K562 (cell line): Measurements from ENCODE around the gene PEX10. TPM values are rescaled to one million over a fixed set of nuclear protein-coding genes. Genes with fewer than 3 reads are reported as not detected.

Source experiments
- ATAC-seq: fragments of 200-7000 bp; cut with Tn5 transposase; 3 replicates; pipeline ENCODE4 v1.9.1; 2020; ENCODE audit warnings: moderate library complexity
- BruUV-seq: library from RNA; stranded (reverse); fragments of 400-500 nt; replicated peaks from 2 replicates; lab custom pipeline; 2021; lab: Mats Ljungman, UMichigan
- CTCF ChIA-PET: fragments of 300-600 bp; formaldehyde crosslinking; extraction: SDS; loops from one replicate; lab custom pipeline; 2021; ENCODE audit warnings: low intra/inter-chr PET ratio; lab: Yijun Ruan, JAX
- POLR2A ChIA-PET: fragments of 300-600, 350-650 bp; sonication (Branson Sonifier 250); formaldehyde crosslinking; extraction: SDS; loops from one replicate; lab custom pipeline; 2021; ENCODE audit warnings: antibody characterized with exemption, inconsistent platforms; lab: Yijun Ruan, JAX
- DNase-seq, 4 experiments: peaks; one replicate each; pipeline versions ENCODE4 v3.0.0 to v3.0.0-alpha.2; 2011 to 2018; ENCODE audit warnings: low spot score in 3 of 4, mixed read lengths in 3 of 4; ENCODE audit errors: extremely low read depth in 1 of 4
- FAIRE-seq: peaks from 2 replicates; lab custom pipeline; 2011; peaks lifted over from hg19 to GRCh38; lab: Jason Lieb, UNC
- H2AFZ ChIP-seq: 2 replicates; pipeline ENCODE4 v1.6.0; 2011; ENCODE audit warnings: low read depth, low read length, control low read depth, inconsistent platforms
- H3K27ac ChIP-seq: fragments of 200-600 bp; 3 replicates; pipeline ENCODE4 v1.8.0; 2011; ENCODE audit warnings: low read depth, mild to moderate bottlenecking, control low read depth, inconsistent platforms, low read length, moderate library complexity, mixed read lengths; ENCODE audit errors: extremely low read depth
- H3K27me3 ChIP-seq, 2 experiments: fragments of 300-600 bp in 1 of 2; 2 replicates in 1 of 2; 3 replicates in 1 of 2; pipeline versions ENCODE4 v1.6.0 to v1.8.0; 2011; ENCODE audit warnings: inconsistent platforms in 2 of 2, low read length in 2 of 2, mild to moderate bottlenecking in 1 of 2, mixed read lengths in 1 of 2, moderate library complexity in 1 of 2; ENCODE audit not compliant: control insufficient read depth in 2 of 2, insufficient read depth in 2 of 2
- H3K36me3 ChIP-seq: fragments of 300-600 bp; 3 replicates; pipeline ENCODE4 v1.8.0; 2011; ENCODE audit warnings: mild to moderate bottlenecking, low read length, inconsistent platforms; ENCODE audit not compliant: control insufficient read depth, insufficient read depth
- H3K4me1 ChIP-seq, 2 experiments: fragments of 200-600 bp in 1 of 2; replicated peaks in 1 of 2; 2 replicates in 1 of 2; 3 replicates in 1 of 2; pipeline versions ENCODE4 v1.5.1 to v1.8.0; 2011; ENCODE audit warnings: inconsistent platforms in 2 of 2, low read length in 2 of 2, mild to moderate bottlenecking in 1 of 2, mixed read lengths in 1 of 2, moderate library complexity in 1 of 2; ENCODE audit not compliant: control insufficient read depth in 2 of 2, insufficient read depth in 2 of 2
- H3K4me2 ChIP-seq: 2 replicates; pipeline ENCODE4 v1.6.1; 2011; ENCODE audit warnings: low read length, control low read depth, inconsistent platforms, mixed read lengths; ENCODE audit not compliant: insufficient read depth
- H3K4me3 ChIP-seq: fragments of 200-600 bp; sonication (generic), shearing (Covaris generic); 2 replicates; pipeline ENCODE4 v1.5.1; 2016; ENCODE audit warnings: control low read depth, inconsistent platforms
- H3K79me2 ChIP-seq: fragments of 200-600 bp; 3 replicates; pipeline ENCODE4 v1.8.0; 2011; ENCODE audit warnings: low read length, inconsistent platforms; ENCODE audit not compliant: control insufficient read depth, insufficient read depth
- H3K9ac ChIP-seq, 2 experiments: 2 replicates each; pipeline versions ENCODE4 v1.6.0 to v1.6.1; 2011; ENCODE audit warnings: low read depth in 2 of 2, low read length in 2 of 2, control low read depth in 1 of 2, inconsistent platforms in 1 of 2, mild to moderate bottlenecking in 1 of 2, mixed read lengths in 1 of 2; ENCODE audit not compliant: insufficient read depth in 1 of 2
- H3K9me1 ChIP-seq: one replicate; pipeline ENCODE4 v1.6.0; 2011; ENCODE audit warnings: inconsistent platforms, mild to moderate bottlenecking, low read length, moderate library complexity; ENCODE audit not compliant: control insufficient read depth, insufficient read depth
- H3K9me3 ChIP-seq: replicated peaks from 2 replicates; pipeline ENCODE4 v1.5.1; 2011; ENCODE audit warnings: low read depth, low read length, inconsistent platforms; ENCODE audit not compliant: control insufficient read depth, insufficient read depth
- H4K20me1 ChIP-seq: replicated peaks from 2 replicates; pipeline ENCODE4 v1.6.1; 2011; ENCODE audit warnings: low read length, inconsistent platforms, mixed read lengths; ENCODE audit not compliant: control insufficient read depth, insufficient read depth
- ARID4B ChIP-seq: sonication (generic); formaldehyde crosslinking; IDR thresholded peaks from 2 replicates; pipeline ENCODE4 v1.8.0; 2022; ENCODE audit warnings: mild to moderate bottlenecking, missing genetic modification reagents
- BRCA1 ChIP-seq, 2 experiments: fragments of 450-650 bp in 1 of 2; sonication (generic) in 1 of 2; formaldehyde crosslinking in 1 of 2; IDR thresholded peaks; 2 replicates each; pipeline versions ENCODE4 v1.5.0 to v1.6.1; 2017 to 2020; ENCODE audit warnings: mild to moderate bottlenecking in 1 of 2, missing genetic modification reagents in 1 of 2
- CGGBP1 ChIP-seq: fragments of 250-450 bp; sonication (Bioruptor Pico); IDR thresholded peaks from 2 replicates; pipeline ENCODE4 v1.9.0; 2021; ENCODE audit warnings: mild to moderate bottlenecking
- E4F1 ChIP-seq: fragments of 250-450 bp; sonication (Bioruptor Pico); IDR thresholded peaks from 2 replicates; pipeline ENCODE4 v1.5.0; 2021; ENCODE audit warnings: mild to moderate bottlenecking, borderline replicate concordance
- POLR2G ChIP-seq: fragments of 200-400 bp; formaldehyde crosslinking; IDR thresholded peaks from 2 replicates; pipeline ENCODE4 v1.6.1; 2017; ENCODE audit warnings: low read depth, mild to moderate bottlenecking, antibody characterized with exemption, low read length, moderate library complexity
- RBFOX2 ChIP-seq: fragments of 200-400 bp; formaldehyde crosslinking; IDR thresholded peaks from 2 replicates; pipeline ENCODE4 v1.6.1; 2017; ENCODE audit warnings: low read depth, mild to moderate bottlenecking, low read length, moderate library complexity
- ZBTB9 ChIP-seq: fragments of 450-650 bp; formaldehyde crosslinking; IDR thresholded peaks from 2 replicates; pipeline ENCODE4 v1.4.0; 2020; ENCODE audit warnings: mild to moderate bottlenecking, moderate library complexity
- WGBS: fragments of 100-300 bp; shearing (Covaris generic); methylation state at CpG from one replicate; pipeline ENCODE4 v1.1.6; 2016; ENCODE audit warnings: low coverage, mixed read lengths; ENCODE audit not compliant: insufficient coverage; ENCODE audit errors: missing lambda C conversion rate; 5-methylcytosine and 5-hydroxymethylcytosine counted together
- in situ Hi-C: fragments of 300-500 bp; cut with MboI; formaldehyde crosslinking; loops from 4 replicates; pipeline ENCODE4 v1.15.0; 2018; ENCODE audit warnings: inconsistent platforms, mixed read lengths
- intact Hi-C: fragments of 100-400 bp; cut with micrococcal nuclease; formaldehyde crosslinking; loops from 2 replicates; pipeline ENCODE4 v1.14.2; 2022
- polyA plus RNA-seq, 8 experiments: library from polyadenylated mRNA; depleted of rRNA in 4 of 8; stranded (reverse) in 5 of 8; unstranded in 3 of 8; fragments of >200 nt; fragmentation: Nextera tagmentation in 2 of 8; fragmentation: Illumina TruSeq in 1 of 8; extraction: Ambion mirVana in 2 of 8; extraction: Trizol in 1 of 8; gene quantifications; 2 replicates each; pipeline versions ENCODE4 v1.2.1 to v1.2.3, GENCODE V29; 2011 to 2014; ENCODE audit warnings: inconsistent platforms in 1 of 8, missing spikeins in 1 of 8
- total RNA-seq, 7 experiments: library from RNA; depleted of rRNA in 6 of 7; stranded (reverse); fragments of >200 nt in 6 of 7; fragmentation: Illumina TruSeq in 2 of 7; extraction: Trizol in 2 of 7; gene quantifications; 2 replicates each; pipeline versions ENCODE4 v1.2.1 to v1.2.3, GENCODE V29; 2011 to 2021; ENCODE audit warnings: low replicate concordance in 1 of 7

PEX10 gene
- total and polyA plus RNA-seq, 9 of the 15 experiments (the other 6 are each of a cell fraction or from before 2014, with no cell fraction given) = 0.03 to 26.2 (median 8.7) TPM

- DNase-seq = no peak
- ATAC-seq = no peak
- Histone ChIP-seq H3K4me2 (no peak overlapping the region), H3K36me3 (peaks cover 91% of the 10 kb centered on the region), H4K20me1 (peaks cover 27% of the 10 kb centered on the region; the same call in 1 of the 2 replicates), H3K9me1 (peaks cover 7% of the 10 kb centered on the region), H2AFZ (no peak overlapping the region), H3K9ac (no peak overlapping the region; a peak in 1 of 4 replicates), H3K4me1 (peaks cover 14 to 36% of the 10 kb centered on the region in 2 experiments; a peak in 4 of 5 replicates), H3K9me3 (no peaks in the 10 kb centered on the region), H3K27ac (no peak overlapping the region; the same call in 2 of the 3 replicates), H3K4me3 (no peak overlapping the region), H3K27me3 (no peaks in the 10 kb centered on the region), H3K79me2 (peaks cover 39% of the 10 kb centered on the region)
- WGBS = 92% methylated on average over 19 of the region's 19 CpGs
- no peak for FAIRE-seq
- intact Hi-C loops (no loop called here), in situ Hi-C loops (no loop called here)
- CTCF ChIA-PET = no interaction called here
- POLR2A ChIA-PET = interaction anchor here (3.9 kb wide), 1 partner anchor 10 kb away, joined by 24 read pairs; no protein-coding TSS in a partner anchor
- no TSS peak for BruUV-seq
- TF ChIP-seq ZBTB9 (CRISPR knock-in tag) (no peak), POLR2G (peak; percentile 52), CGGBP1 (CRISPR knock-in tag) (no peak), RBFOX2 (0 out of 2 replicates have a peak, but pooled peaks have one; percentile 14), ARID4B (CRISPR knock-in tag) (no peak), BRCA1 (IDR thresholded peaks at IDR 0.05) (no peak), BRCA1 (CRISPR knock-in tag; IDR thresholded peaks at IDR 0.05) (0 out of 2 replicates have a peak, but pooled peaks have one; percentile 34), E4F1 (CRISPR knock-in tag) (no peak)
These were observed 15.2 kb downstream of the PEX10 start for GRCh38 chr1:2397007-2397679.
